Mononuclear cell (primary cell): ENCODE data around the gene CXorf49. TPM values are rescaled to one million over a fixed set of nuclear protein-coding genes. Genes with fewer than 3 reads are reported as not detected.
"Not testable (repeated sequence)": the region's sequence is repeated elsewhere in the genome, so short reads cannot be mapped to it uniquely, and the experiment has no call there.

Experiments used
- H3K27me3 ChIP-seq: 2 replicates; pipeline ENCODE4 v1.6.0; 2011; ENCODE audit warnings: low read length, control low read depth; ENCODE audit not compliant: insufficient read depth
- H3K4me1 ChIP-seq: 2 replicates; pipeline ENCODE4 v1.5.1; 2011; ENCODE audit warnings: mild to moderate bottlenecking, low read length, control low read depth; ENCODE audit not compliant: insufficient read depth
- H3K4me3 ChIP-seq: 2 replicates; pipeline ENCODE4 v1.5.1; 2011; ENCODE audit warnings: mild to moderate bottlenecking, low read length, moderate library complexity
- H3K9me3 ChIP-seq: 2 replicates; pipeline ENCODE4 v1.5.1; 2011; ENCODE audit warnings: low read depth, mild to moderate bottlenecking, control low read depth, low read length
- total RNA-seq: library from RNA; depleted of rRNA; stranded (reverse); fragments of >200 nt; gene quantifications from one replicate; pipeline ENCODE4 v1.2.3, GENCODE V29; 2012

CXorf49 gene
- total RNA-seq, 1 donor = not detected

DNA sequence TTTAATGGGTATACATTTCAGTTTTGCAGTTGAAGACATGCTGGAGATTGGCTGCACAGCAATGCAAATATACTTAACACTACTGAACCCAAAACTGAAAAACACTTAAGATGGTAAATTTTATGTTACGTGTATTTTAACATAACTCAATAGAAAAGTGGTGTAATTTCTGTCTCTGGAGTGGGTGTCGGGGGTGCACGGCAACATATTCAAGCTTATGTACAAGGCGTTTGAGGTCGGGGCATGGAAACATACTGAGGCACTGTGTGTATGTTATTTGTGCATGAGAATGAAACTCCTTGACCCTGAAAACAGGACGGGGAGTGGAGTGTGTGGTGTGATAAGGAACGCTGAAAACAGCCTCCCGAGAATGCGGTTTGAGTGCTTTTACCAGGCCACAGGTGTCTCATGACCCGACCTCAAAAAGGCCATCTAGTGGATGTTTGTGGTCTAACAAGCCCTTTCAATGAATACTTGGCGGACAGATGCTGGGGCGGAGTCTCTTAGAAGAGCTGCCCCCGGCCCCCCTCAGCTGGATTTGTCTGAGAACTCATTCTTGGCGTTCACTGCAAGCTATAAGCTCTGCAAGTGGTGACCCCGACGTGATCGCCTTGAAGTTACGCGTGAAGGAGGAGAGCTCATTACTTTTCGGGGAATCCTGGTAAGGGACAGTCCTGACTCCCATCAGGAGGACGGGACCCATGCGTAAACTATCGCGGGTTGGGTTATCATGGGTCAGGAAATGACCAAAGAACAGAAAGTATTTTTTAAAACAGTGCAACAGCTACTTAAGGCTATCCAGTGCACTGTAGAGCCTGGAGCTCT, 21.2 kb downstream of the CXorf49 start:
- H3K9me3 ChIP-seq, H3K27me3 ChIP-seq, H3K4me3 ChIP-seq, H3K4me1 ChIP-seq: not testable (repeated sequence)

DNA sequence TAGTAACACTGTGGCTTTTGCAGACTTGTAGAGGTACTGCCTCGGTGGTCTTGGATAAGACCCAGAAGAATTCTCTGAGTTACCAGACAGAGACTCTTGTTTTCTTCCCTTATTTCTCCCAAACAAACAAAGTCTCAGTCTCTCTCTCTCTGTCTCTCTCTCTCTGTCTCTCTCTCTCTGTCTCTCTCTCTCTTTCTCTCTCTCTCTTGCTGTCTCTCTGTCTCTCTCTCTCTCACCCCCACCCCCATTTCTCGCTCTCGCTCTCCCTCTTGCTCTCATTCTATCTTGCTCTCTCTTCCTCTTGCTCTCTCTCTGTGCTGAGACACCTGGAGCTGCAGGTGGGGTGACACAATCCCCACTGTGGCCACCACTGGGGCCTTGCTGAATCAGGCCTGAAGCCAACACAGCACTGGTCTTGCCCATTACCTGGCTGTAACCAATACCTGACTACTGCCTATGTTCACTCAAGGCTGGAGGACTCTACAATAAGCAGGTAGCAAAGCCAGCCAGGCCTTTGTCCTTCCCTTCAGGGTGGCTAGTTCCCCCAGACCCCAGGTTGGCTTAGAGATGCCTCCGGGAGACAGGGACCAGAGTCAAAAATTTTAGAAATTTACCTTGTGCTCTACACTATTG, 38.4 kb downstream of the CXorf49 start:
- H3K4me3 ChIP-seq = no peak overlapping the region
- no peaks in the 10 kb centered on the region for H3K4me1 ChIP-seq
- no peaks in the 10 kb centered on the region for H3K27me3 ChIP-seq
- no peaks in the 10 kb centered on the region for H3K9me3 ChIP-seq

DNA sequence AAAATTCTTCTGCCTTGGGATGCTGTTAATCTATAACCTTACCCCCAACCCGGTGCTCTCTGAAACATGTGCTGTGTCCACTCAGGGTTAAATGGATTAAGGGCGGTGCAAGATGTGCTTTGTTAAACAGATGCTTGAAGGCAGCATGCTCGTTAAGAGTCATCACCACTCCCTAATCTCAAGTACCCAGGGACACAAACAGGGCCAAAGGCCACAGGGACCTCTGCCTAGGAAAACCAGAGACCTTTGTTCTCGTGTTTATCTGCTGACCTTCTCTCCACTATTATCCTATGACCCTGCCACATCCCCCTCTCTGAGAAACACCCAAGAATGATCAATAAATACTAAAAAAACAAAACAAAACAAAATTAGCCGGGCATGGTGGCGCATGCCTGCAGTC, 40.9 kb downstream of the CXorf49 start:
- not testable (repeated sequence) for H3K4me3 ChIP-seq, H3K27me3 ChIP-seq, H3K9me3 ChIP-seq, H3K4me1 ChIP-seq

DNA sequence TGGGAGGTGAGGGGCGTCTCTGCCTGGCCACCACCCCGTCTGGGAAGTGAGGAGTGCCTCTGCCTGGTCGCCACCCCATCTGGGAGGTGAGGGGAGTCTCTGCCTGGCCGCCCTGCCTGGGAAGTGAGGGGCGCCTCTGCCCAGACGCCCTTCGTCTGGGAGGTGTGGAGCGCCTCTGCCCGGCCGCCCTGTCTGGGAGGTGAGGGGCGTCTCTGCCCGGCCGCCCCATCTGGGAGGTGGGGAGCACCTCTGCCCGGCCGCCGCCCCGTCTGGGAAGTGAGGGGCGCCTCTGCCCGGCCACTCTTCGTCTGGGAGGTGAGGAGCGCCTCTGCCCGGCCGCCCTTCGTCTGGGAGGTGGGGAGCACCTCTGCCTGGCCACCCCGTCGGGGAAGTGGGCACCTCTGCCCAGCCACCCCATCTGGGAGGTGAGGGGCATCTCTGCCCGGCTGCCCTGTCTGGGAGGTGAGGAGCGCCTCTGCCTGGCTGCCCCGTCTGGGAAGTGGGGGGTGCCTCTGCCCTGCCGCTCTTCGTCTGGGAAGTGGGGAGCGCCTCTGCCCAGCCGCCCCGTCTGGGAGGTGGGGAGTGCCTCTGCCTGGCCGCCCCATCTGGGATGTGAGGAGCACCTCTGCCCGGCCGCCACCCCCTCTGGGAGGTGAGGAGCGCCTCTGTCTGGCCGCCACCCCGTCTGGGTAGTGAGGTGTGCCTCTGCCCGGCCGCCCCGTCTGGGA, 41.9 kb downstream of the CXorf49 start:
- not testable (repeated sequence) for H3K9me3 ChIP-seq, H3K4me3 ChIP-seq, H3K27me3 ChIP-seq, H3K4me1 ChIP-seq

DNA sequence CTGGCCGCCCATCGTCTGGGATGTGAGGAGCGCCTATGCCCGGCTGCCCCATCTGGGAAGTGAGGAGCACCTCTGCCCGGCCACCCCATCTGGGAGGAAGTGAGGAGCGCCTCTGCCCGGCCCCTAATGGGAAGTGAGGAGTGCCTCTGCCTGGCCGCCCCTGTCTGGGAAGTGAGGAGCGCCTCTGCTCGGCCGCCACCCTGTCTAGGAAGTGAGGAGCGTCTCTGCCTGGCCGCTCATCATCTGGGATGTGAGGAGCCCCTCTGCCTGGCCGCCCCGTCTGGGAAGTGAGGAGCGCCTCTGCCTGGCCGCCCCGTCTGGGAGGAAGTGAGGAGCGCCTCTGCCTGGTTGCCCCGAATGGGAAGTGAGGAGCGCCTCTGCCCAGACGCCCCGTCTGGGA, 42.4 kb downstream of the CXorf49 start:
- H3K4me3 ChIP-seq, H3K9me3 ChIP-seq, H3K27me3 ChIP-seq, H3K4me1 ChIP-seq: not testable (repeated sequence)

DNA sequence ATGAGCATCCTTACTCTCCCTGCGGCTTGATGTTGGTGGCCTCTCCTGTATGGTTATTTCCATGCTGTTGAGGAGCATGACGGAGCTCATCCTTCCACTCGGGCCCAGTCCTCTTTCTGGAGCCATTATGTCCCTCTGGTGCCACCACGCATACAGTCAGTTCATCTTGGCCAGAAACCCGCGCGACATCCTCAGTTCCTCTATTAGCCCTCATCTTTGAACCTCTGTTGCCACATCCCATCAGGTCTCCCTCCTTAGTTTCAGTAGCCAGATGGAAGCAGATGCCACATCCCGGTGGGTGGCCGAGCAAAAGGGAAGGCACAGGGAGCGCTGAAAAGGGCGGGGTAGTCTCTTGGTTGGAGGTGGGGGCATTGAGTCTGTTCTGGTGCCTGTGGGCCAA, 46.1 kb downstream of the CXorf49 start:
- no peaks in the 10 kb centered on the region for H3K4me1 ChIP-seq
- no peak overlapping the region for H3K4me3 ChIP-seq
- no peaks in the 10 kb centered on the region for H3K27me3 ChIP-seq
- H3K9me3 ChIP-seq = no peaks in the 10 kb centered on the region

DNA sequence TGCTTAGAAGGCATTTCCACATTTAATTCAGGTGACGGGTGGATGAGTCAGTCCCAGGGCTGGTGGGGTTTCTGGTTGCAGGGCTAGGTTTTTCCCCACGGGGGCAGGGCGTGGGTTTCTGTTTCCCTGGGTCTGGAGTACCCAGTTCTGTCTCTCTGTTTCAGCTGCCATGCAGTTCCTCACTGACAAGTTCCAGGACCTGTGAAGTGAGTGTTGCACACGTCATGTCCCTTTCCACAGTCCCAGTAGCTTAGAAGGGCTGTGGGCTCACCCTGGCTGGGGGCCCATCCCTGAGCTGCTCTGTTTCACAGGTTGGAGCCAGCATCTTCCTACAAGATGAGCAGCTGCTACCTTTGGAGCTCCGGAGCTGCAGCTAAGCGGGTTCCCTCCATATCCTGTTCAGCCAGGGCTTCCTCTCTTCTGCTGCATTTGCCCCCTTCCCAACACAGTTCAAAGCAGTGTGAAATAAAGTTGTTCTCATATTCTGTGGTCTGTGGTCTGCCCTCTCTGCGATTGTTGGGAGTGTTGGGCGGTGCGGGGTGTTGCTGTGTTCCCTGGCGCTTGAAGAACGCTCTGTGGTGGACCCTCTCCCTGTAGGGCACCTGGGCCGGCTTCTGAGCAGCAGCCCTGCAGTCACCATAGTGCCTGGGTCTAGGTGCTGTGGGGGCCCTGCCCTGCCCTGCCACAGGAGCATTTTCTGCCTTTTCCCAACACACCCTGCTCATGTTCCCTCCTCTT, 46.9 kb downstream of the CXorf49 start:
- no peaks in the 10 kb centered on the region for H3K4me1 ChIP-seq
- no peaks in the 10 kb centered on the region for H3K27me3 ChIP-seq
- no peak overlapping the region for H3K4me3 ChIP-seq
- no peaks in the 10 kb centered on the region for H3K9me3 ChIP-seq

DNA sequence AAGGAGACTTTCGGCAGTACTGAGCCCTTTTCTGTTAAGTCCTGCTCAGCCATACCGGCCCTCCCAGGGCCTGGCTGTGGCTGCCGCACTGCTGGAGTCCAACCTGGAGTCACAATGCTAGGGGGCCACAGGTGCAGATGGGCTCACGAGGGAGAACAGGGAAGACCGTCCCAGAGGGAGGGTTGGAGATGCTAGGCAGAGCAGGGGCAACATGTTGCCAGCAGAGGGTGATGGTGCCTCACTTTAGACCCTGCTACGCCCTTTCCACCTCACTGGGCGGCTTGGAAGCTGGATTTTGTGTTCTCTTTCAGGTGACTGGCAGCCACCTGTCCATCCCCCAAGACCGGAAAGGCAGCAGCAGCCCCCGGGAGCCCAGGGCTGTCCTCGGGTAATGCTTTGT, 48.1 kb downstream of the CXorf49 start:
- not testable (repeated sequence) for H3K4me3 ChIP-seq, H3K27me3 ChIP-seq

DNA sequence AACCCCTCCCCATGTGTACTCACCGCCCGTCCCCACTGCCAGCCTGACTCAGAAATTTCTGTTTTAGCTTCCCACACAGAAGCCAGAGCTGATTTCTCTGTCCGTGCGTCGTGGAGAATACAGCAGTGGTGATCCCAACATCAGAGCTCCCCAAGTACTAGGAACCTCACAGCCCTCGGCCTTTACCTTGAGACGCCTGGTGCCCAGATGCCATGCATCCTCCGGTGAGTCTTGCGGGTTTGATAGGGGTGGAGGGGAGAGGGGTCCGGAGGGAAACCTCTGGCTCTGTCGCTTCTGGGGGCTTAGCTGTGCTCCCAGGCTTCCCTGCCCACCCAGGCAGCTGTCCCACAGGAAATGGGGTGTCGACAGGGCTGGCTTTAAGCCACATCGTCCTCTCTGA, 48.6 kb downstream of the CXorf49 start:
- no peaks in the 10 kb centered on the region for H3K4me1 ChIP-seq
- H3K4me3 ChIP-seq = no peak overlapping the region
- no peaks in the 10 kb centered on the region for H3K27me3 ChIP-seq
- H3K9me3 ChIP-seq = no peaks in the 10 kb centered on the region

More for the DNA sequence above, 48.1 kb downstream of the CXorf49 start:
- H3K4me1 ChIP-seq, H3K9me3 ChIP-seq: not testable (repeated sequence)

DNA sequence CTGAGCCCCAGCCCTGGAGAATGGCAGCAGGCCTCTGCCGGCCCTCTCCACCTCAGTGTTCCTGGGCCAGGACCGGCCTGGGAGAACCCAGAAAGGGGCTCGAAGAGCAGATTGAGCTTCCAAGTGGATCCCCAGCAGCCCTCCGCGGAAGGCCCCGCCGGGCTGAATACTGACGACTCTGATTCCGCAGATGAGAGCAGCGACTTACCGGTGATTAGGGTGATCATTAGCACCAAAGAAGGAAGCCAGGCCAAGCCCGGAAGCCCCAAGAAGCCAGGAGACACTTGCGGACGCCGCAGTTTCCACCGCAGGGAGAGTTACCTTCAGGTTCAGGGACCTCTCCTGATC, 49.9 kb downstream of the CXorf49 start:
- no peaks in the 10 kb centered on the region for H3K27me3 ChIP-seq
- H3K9me3 ChIP-seq = no peaks in the 10 kb centered on the region
- H3K4me1 ChIP-seq = peaks cover 2% of the 10 kb centered on the region
- H3K4me3 ChIP-seq = no peak overlapping the region

DNA sequence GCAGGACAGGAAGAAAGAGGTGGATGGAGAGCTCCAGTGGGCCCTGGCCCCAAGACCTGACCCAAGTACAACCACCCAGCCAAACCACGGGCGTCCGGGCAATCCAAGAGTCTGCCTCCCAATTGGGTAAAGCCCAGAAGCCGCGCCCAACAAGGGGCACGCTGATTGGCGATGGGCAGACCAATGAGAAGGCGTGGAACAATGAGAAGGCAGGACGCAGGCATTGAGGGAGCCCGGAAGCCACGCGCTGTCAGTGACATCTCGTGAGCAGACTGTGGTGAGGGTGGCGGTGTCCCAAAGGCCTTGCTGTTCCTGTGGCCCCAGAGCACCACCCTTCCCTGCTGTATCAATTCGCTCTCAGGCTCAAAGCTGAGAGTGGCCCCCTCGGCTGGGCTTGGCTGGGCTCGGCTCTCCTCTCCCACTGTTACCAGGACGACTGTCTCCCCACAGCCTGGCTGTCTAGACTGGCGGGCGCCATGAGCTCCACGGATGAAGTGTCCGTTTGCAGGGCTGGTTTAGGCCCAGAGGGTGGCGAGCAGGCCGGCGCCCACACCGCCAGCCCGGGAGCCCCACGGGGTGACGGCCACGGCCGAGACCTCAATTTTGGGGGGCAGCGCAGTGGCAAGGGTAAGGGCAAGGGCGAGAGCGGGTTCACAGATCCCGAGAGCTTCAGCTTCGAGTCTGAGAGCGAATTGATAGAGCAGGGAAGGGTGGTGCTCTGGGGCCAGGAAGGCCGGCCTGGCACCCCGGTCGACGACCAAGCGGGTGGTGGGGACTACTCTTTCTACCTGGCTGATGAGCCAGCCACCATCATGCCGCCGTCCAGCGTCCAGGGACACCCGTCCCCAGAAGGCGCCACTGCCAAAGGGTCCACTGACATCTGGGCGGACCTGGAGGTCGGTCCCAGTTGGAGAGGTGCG, 50.5 kb downstream of the CXorf49 start, which contains the start of gene LOC101059915:
LOC101059915 (plus strand) TSS at position 219 of the 920 bp plus-strand sequence.
- no peak within 1 kb of the TSS for H3K4me3 ChIP-seq
- no peaks in the 10 kb centered on the region for H3K9me3 ChIP-seq
- H3K27me3 ChIP-seq = no peaks in the 10 kb centered on the region
- H3K4me1 ChIP-seq = peaks cover 4% of the 10 kb centered on the region

DNA sequence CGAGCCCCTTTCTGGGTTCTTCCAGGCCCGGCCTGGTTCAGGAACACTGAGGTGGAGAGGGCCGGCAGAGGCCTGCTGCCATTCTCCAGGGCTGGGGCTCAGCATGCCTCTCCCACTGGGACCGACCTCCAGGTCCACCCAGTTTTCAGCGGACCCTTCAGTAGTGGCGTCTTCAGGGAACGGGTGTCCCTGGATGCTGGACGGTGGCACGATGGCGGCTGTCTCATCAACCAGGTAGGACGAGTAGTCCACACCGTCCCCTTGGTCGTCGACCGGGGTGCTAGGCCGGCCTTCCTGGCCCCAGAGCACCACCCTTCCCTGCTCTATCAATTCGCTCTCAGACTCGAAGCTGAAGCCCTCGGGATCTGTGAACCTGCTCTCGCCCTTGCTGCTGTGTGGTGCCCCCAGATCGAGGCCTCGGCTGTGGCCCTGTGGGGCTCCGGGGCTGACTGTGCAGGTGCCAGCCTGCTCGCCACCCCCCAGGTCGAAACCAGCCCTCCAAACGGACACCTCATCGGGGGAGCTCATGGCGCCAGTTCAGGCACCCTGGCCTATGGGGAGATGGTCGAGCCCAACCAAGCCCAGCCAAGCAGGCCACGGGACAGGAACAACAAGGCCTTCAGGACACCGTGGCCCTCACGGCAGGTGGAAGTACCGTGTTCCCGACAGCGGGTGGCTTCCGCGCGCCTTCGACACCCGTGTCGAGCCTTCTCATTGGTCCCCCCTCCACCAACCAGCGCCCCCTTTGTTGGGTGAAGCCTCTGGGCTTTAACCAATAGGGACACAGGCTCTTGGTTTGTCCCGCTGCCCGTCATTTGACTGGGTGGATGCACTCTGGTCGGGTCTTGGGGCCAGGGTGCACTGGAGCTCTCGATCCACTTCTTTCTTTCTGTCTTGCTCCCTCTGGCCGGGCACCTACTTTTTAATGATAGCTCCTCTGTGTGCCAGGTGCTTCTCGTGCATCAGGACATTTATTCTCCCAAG, 51.6 kb downstream of the CXorf49 start:
- no peak overlapping the region for H3K4me3 ChIP-seq
- no peaks in the 10 kb centered on the region for H3K27me3 ChIP-seq
- H3K9me3 ChIP-seq = no peaks in the 10 kb centered on the region
- H3K4me1 ChIP-seq = peaks cover 8% of the 10 kb centered on the region

DNA sequence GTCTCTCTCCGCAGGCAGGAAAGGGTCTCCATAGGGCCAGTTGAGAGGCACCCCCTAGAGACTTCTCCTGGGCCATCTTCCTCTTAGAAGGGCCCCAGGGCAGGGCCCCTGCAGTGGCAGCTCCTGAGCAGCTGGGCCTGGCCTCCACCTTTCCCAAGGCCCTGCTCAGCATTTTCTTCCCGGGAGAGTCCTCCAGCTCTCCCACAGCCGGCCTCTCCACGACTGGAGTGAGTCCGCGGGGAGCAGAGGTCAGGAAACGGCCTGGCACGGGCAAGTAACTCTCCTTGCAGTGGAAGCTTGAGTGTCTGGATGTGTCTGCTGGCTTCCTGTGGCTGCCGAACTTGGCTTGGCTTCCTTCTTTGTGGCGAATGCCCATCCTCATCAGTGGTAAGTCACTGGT, 52.3 kb downstream of the CXorf49 start:
- Histone ChIP-seq H3K9me3 (no peaks in the 10 kb centered on the region), H3K27me3 (no peaks in the 10 kb centered on the region), H3K4me1 (peaks cover 8% of the 10 kb centered on the region), H3K4me3 (no peak overlapping the region)
